OCI-LY3 (cell line): ENCODE data around the gene BAZ1A.

Source experiments
- H2AFZ ChIP-seq: fragments of 200-600, 300-600 bp; shearing (Covaris generic); 2 replicates; pipeline ENCODE4 v1.6.0; 2014; ENCODE audit warnings: antibody characterized with exemption, low read depth, low read length
- H3K27ac ChIP-seq: fragments of 200-600, 300-600 bp; sonication (generic); 2 replicates; pipeline ENCODE4 v1.5.1; 2014; ENCODE audit warnings: mild to moderate bottlenecking, low read length, moderate library complexity, mixed read lengths
- H3K27me3 ChIP-seq: fragments of 200-600, 300-600 bp; sonication (generic); 2 replicates; pipeline ENCODE4 v1.6.1; 2014; ENCODE audit warnings: low read depth, low read length, mixed read lengths
- H3K36me3 ChIP-seq: fragments of 200-600, 300-600 bp; sonication (generic); replicated peaks from 2 replicates; pipeline ENCODE3; 2014; ENCODE audit warnings: low read depth, low read length, mixed read lengths
- H3K4me1 ChIP-seq: fragments of 300-600, 200-600 bp; sonication (generic); 2 replicates; pipeline ENCODE4 v1.6.1; 2014; ENCODE audit warnings: low read length, mixed read lengths
- H3K4me2 ChIP-seq: fragments of 200-600, 300-600 bp; sonication (generic); 2 replicates; pipeline ENCODE4 v1.6.1; 2014; ENCODE audit warnings: low read length, mixed read lengths
- H3K4me3 ChIP-seq: fragments of 300-600, 200-600 bp; sonication (generic); 2 replicates; pipeline ENCODE4 v1.5.1; 2014; ENCODE audit warnings: antibody characterized with exemption, mild to moderate bottlenecking, low read length, moderate library complexity
- H3K79me2 ChIP-seq: fragments of 300-600, 200-600 bp; shearing (Covaris generic); 2 replicates; pipeline ENCODE4 v1.6.1; 2014; ENCODE audit warnings: mild to moderate bottlenecking, low read length, mixed read lengths
- H3K9ac ChIP-seq: fragments of 300-600, 200-600 bp; shearing (Covaris generic); 2 replicates; pipeline ENCODE4 v1.6.0; 2014; ENCODE audit warnings: mild to moderate bottlenecking, low read length, moderate library complexity
- H3K9me3 ChIP-seq: fragments of 200-600, 300-600 bp; shearing (Covaris generic); 2 replicates; pipeline ENCODE4 v1.6.1; 2014; ENCODE audit warnings: low read length, mixed read lengths; ENCODE audit not compliant: insufficient read depth
- H4K20me1 ChIP-seq: fragments of 200-600, 300-600 bp; sonication (generic); 2 replicates; pipeline ENCODE4 v1.6.1; 2016; ENCODE audit warnings: low read length, mixed read lengths; ENCODE audit not compliant: insufficient read depth
- EZH2phosphoT487 ChIP-seq: fragments of 200-600 bp; shearing (Covaris generic); IDR thresholded peaks from 2 replicates; pipeline ENCODE4 v1.6.1; 2018; ENCODE audit warnings: antibody characterized with exemption, mixed run types, low read depth
- TF ChIP-seq, protein P1 (sequence below): fragments of 200-600, 300-600 bp; sonication (generic); IDR thresholded peaks from 2 replicates; pipeline ENCODE4 v1.5.1; 2014; ENCODE audit warnings: antibody characterized with exemption, low read length, low read depth

BAZ1A gene

DNA sequence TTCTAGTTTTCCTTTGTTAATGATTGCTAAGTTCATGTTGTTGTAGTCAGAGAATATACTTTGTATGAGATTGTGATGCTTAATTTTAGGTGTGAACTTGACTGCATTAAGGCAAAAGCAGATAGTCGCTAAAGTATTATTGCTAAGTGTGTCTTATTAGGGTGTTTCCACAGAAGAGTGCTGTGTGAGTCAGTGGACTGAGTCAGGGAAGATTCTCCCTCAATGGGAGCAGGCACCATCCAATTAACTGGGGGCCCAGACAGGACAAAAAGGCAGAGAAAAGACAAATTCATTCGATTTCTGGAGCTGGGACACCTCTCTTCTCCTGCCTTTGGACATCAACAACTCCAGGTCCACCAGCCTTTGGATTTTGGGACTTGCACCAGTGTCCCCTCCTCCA, 48.5 kb downstream of the BAZ1A start:
- peaks cover 5% of the 10 kb centered on the region; the same call in 1 of the 2 replicates for H3K4me1 ChIP-seq

DNA sequence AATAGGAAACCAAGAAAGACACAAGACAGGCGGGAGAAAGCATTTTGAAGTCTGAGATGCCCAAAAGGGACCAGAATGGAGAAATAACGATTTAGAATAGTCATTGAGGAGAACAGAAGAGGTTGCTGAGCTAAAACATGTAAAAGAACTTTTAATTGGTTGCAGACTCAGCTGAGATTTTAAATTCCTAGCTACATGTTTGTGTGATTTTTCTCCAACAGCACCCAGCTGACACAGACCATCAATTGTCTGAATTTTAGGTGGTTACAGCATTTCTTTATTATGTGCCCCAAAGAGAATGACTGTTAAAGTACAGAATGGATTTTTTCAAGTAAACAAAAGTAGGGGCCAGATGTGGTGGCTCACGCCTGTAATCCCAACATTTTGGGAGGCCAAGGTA, 50.3 kb downstream of the BAZ1A start:
- Histone ChIP-seq H3K4me2 (no peak overlapping the region), H3K4me1 (peaks cover 3% of the 10 kb centered on the region; the same call in 1 of the 2 replicates), H3K79me2 (peaks cover 41% of the 10 kb centered on the region), H4K20me1 (peaks cover 1% of the 10 kb centered on the region; the same call in 1 of the 2 replicates), H3K9ac (no peak overlapping the region), H3K36me3 (peaks cover 25% of the 10 kb centered on the region), H2AFZ (no peak overlapping the region), H3K27me3 (no peaks in the 10 kb centered on the region), H3K27ac (peak overlapping the region; percentile 24), H3K9me3 (no peaks in the 10 kb centered on the region), H3K4me3 (no peak overlapping the region)
- no peak for TF ChIP-seq EZH2phosphoT487
- TF ChIP-seq, protein P1, sequence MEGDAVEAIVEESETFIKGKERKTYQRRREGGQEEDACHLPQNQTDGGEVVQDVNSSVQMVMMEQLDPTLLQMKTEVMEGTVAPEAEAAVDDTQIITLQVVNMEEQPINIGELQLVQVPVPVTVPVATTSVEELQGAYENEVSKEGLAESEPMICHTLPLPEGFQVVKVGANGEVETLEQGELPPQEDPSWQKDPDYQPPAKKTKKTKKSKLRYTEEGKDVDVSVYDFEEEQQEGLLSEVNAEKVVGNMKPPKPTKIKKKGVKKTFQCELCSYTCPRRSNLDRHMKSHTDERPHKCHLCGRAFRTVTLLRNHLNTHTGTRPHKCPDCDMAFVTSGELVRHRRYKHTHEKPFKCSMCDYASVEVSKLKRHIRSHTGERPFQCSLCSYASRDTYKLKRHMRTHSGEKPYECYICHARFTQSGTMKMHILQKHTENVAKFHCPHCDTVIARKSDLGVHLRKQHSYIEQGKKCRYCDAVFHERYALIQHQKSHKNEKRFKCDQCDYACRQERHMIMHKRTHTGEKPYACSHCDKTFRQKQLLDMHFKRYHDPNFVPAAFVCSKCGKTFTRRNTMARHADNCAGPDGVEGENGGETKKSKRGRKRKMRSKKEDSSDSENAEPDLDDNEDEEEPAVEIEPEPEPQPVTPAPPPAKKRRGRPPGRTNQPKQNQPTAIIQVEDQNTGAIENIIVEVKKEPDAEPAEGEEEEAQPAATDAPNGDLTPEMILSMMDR, result no peak

More for the DNA sequence above, 48.5 kb downstream of the BAZ1A start:
- Histone ChIP-seq H3K4me3 (no peak overlapping the region), H4K20me1 (peaks cover 5% of the 10 kb centered on the region; the same call in 1 of the 2 replicates), H3K27ac (no peak overlapping the region), H3K36me3 (peaks cover 22% of the 10 kb centered on the region), H2AFZ (no peak overlapping the region), H3K9me3 (no peaks in the 10 kb centered on the region), H3K4me2 (no peak overlapping the region), H3K9ac (no peak overlapping the region), H3K79me2 (peaks cover 53% of the 10 kb centered on the region), H3K27me3 (no peaks in the 10 kb centered on the region)
- TF ChIP-seq, protein P1, result no peak
- TF ChIP-seq EZH2phosphoT487, result no peak

DNA sequence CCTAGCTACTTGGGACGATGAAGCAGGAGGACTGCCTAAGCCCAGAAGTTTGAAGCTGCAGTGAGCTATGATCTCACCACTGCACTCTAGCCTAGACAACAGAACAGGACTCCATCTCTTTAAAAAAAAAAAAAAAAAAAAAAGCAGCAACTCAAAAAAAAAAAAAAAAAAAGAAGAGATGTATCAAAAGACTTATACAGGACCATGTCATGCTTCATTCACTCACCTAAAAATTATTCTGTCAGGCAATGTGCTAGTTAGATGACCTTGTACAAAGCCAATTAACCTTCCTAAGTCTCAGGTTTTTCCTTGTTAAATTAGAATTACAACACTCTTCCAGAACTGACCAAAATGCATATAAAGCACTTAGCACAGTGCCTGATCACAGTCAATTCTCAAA, 50.9 kb downstream of the BAZ1A start:
- Histone ChIP-seq H3K4me2 (no peak overlapping the region), H3K79me2 (peaks cover 39% of the 10 kb centered on the region), H4K20me1 (no peaks in the 10 kb centered on the region), H3K36me3 (peaks cover 26% of the 10 kb centered on the region), H3K27me3 (no peaks in the 10 kb centered on the region), H3K27ac (peak overlapping the region; percentile 24), H2AFZ (no peak overlapping the region), H3K9ac (no peak overlapping the region), H3K9me3 (no peaks in the 10 kb centered on the region), H3K4me3 (no peak overlapping the region), H3K4me1 (peaks cover 3% of the 10 kb centered on the region; the same call in 1 of the 2 replicates)
- TF ChIP-seq, protein P1, result no peak
- no peak for TF ChIP-seq EZH2phosphoT487

DNA sequence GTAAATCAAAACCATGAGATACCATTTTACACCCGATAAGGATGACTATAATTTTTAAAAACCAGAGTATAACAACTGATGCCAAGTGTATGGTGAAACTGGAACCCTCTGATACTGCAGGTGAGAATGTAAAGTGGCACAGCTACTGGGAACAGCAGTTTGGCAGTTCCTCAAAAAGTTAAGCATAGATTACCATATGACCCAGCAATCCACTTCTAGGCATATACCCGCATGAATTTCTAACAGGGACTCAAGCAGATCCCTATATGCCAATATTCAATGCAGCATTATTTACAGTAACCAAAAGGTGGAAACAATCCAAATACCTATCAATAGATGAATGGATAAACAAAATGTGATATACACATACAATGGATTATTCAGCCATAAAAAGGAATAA, 57.4 kb downstream of the BAZ1A start:
- Histone ChIP-seq H2AFZ (no peak overlapping the region), H3K79me2 (peaks cover 53% of the 10 kb centered on the region), H3K4me3 (no peak overlapping the region), H3K4me1 (no peaks in the 10 kb centered on the region), H3K4me2 (no peak overlapping the region), H3K27me3 (no peaks in the 10 kb centered on the region), H3K36me3 (peaks cover 25% of the 10 kb centered on the region), H4K20me1 (no peaks in the 10 kb centered on the region), H3K9ac (no peak overlapping the region), H3K27ac (no peak overlapping the region), H3K9me3 (no peaks in the 10 kb centered on the region)
- no peak for TF ChIP-seq EZH2phosphoT487
- TF ChIP-seq, protein P1, result no peak
